NCI-H2196 treated with DMSO at 0.1 percent for 48 hours (cell line): ENCODE data around the gene MUC15.
"Not testable (repeated sequence)": the region's sequence is repeated elsewhere in the genome, so short reads cannot be mapped to it uniquely, and the experiment has no call there.

Source experiments
- DNase-seq: peaks from one replicate; lab custom pipeline; 2025; ENCODE audit not compliant: unreplicated experiment; lab: John Stamatoyannopoulos, UW

The MUC15 gene

GRCh38 chr11:26571861-26572654 is at the start of gene MUC15:
TSS of gene MUC15 (minus strand) at chr11:26572263. CDS start at chr11:26567094, 5,169 bp downstream.
- DNase-seq: no peak

GRCh38 chr11:26621132-26621531 is 49.1 kb upstream of the MUC15 start:
- DNase-seq: no peak

GRCh38 chr11:26620282-26621045 is 48.4 kb upstream of the MUC15 start:
- no peak for DNase-seq

DNA sequence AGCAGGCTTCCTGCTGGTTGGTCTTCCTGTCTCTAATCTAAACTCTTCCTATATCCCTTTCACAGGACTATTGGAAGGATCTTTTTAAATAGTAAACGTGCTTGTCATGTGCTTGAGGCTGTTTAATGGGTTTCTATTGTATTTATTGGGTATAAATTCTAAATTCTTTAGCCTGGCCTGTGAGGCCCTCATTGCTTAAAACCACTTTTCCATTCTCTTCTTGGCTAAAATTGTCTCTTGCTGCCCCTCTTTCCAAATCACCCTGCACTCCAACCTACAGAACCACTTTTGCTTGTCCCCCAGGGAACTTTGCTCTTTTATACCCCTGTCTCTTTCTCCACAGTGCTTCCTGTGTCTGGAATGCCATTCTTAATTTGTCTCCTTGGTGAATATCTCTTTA is 46.4 kb upstream of the MUC15 start:
- no peak for DNase-seq

GRCh38 chr11:26613759-26614158 is 41.7 kb upstream of the MUC15 start:
- no peak for DNase-seq

DNA sequence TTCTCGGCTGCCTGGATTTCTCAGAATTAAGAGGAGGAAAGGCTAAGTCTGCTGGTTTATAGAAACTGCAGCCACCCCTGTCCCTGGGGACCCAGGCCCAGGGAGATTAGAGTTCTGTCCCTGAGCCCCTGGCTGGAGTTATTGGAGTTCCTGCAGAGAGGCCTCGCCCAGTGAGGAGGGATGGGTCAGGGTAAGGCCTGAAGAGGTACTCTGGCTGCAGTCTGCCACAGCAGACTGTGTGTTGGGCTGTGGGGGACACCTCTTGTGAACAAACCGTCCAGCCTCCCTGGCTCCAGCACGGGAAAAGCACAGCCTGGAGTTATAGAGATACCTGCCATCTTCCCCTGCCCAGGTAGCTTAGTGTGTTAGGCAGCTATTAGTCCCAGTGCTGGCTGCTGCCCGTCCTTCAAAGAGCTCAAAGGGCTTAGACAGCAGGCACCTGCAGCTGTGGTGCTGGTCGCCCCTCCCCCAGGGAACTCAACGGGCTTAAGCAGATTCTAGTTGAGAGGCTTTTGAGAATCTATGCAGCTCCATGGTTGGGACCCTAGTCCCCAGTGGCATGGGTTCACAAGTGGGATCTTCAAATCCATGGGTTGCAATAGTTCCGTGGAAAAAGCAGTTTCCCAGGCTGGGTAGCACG is 36.6 kb upstream of the MUC15 start:
- no peak for DNase-seq

DNA sequence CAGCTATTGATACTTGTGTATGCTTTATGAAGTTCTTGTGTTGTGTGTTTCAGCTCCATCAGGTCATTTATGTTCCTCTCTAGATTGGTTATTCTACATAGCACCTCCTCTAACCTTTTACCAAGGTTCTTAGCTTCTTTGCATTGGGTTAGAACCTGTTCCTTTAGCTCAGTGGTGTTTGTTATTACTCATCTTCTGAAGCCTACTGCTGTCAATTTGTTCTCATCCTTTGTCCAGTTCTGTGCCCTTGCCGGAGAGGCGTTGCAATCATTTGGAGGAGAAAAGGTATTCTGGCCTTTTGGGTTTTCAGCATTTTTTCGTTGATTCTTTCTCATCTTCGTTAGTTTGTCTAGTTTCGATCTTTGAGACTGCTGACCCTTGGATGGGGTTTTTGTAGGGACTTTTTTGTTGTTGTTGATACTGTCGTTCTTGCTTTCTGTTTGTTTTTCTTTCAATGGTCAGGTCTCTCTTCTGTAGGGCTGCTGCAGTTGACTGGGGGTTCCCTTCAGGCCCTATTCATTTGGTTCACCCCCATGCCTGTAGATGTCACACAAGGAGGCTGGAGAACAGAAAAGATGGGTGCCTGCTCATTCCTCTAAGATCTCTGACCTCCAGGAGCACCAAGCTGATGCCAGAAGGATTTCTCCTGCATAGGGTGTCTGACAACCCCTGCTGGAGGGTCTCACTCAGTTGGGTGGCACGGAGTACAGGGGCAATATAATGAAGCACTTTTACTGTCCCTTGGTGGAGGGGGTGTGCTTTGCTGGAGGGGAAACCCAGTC is 35.9 kb upstream of the MUC15 start:
- DNase-seq: no peak

- DNase-seq: no peak
Observed at GRCh38 chr11:26599876-26600434, 27.9 kb upstream of the MUC15 start.

- DNase-seq: no peak
Observed at GRCh38 chr11:26599425-26599824, 27.4 kb upstream of the MUC15 start.

DNA sequence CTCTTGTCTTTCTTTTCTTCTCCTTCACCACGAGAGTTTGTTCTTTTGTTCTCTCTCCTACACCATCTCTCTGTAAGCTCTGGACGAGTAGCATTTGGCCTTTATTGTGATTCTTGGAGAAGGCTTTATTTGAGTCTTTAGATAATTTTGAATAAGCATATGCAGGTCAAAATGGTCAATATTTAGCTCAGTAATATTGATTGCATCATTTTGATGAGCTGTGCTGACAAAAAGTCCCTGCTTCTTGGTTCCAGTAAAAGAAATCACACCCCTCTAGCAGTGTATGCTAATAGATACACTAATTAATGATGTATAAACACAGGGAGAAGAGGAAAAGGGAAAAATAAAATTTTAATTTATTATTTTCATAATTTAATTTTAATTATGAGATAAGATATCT is 25.8 kb upstream of the MUC15 start:
- no peak for DNase-seq

GRCh38 chr11:26597049-26597689 is 25.1 kb upstream of the MUC15 start:
- DNase-seq: not testable (repeated sequence)

GRCh38 chr11:26595207-26595865 is 23.3 kb upstream of the MUC15 start:
- DNase-seq: not testable (repeated sequence)

DNA sequence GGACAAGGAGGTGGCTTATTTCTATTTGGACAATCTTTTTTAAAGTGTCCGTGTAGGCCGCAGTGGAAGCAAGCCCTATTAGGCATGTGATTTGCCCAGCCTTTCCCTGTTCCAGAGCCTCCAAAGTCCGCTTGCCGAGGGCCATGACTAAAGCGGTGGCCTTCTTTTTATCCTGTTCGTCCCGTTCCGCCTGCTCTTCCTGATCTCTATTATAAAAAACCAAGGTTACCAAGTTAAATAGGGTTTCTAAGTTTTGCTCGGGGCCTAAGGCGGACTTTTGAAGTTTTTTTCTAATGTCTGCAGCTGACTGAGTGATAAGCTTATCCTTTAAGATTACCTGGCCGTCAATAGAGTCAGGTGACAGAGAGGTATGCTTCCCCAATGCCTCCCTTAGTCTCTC is 21.6 kb upstream of the MUC15 start:
- DNase-seq: no peak

- DNase-seq: no peak
Observed at GRCh38 chr11:26587073-26587472, 15.0 kb upstream of the MUC15 start.

- no peak for DNase-seq
Observed at GRCh38 chr11:26584818-26585217, 12.8 kb upstream of the MUC15 start.

- no peak for DNase-seq
Observed at GRCh38 chr11:26583550-26583949, 11.5 kb upstream of the MUC15 start.

DNA sequence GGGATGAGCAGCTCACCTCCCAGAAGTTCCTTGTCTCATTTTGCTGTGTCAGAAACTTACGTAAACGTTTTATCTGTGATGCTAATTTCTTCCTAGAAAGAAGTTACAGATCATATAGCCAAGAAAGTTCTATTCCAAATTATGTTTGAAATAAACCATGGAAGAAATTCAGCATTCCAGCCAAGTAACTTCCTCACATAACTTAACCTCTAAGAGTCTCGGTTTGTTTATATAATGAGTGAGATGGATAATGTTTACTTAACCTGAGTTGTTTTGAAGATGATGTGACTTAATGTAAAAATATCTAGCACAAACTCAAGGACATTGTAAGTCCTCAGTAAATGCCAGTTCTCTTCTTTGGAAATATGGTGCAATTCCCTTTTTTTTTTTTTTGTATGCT is 8.9 kb upstream of the MUC15 start:
- no peak for DNase-seq

GRCh38 chr11:26579683-26580082 is 7.6 kb upstream of the MUC15 start:
- DNase-seq: no peak

DNA sequence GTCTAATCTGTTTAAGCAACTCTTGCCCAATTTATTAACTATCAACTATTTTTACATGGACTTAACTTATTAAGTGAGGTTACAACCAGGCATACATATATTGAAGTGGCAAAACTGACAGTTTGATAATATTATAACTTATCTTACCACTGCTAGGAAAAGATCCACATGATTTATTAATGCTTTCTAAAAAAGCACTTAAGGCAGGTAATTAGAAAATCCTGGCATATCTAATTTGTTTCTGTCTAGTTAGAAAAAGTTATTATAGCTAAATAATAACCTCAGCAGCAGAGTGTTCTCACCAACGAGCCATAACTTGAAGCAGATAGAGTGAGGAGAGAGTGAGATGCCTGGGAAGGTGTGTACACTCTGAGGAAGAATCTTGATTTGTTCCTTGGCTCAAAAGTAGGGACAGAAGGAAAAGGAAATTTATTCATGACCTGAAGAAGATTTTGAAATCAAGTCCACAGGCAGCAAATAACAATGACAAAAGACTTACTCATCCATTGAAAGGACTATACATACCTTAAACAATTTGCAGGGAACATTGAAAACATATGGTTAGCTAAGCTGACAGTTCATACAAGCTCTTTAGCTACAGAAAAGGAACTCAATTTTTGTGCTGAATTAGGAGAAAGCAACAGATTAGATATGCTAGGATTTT is 7.1 kb upstream of the MUC15 start:
- no peak for DNase-seq
